Measurements from ENCODE around the gene MTA3. TPM values are rescaled to one million over a fixed set of nuclear protein-coding genes. Genes with fewer than 3 reads are reported as not detected.
A peak's percentile ranks its signal among the peaks of the same experiment; 100 is the strongest.

Gene MTA3
- total RNA-seq (ENCODE audit: unreplicated experiment): 105 TPM
- long read RNA-seq, transcript MTA3-205 (14 exons, 2,202 nt): major isoform, 5 of 18 reads
- long read RNA-seq, partial matches to known transcripts: 2 of 18 reads
- long read RNA-seq, other reads (novel, unspliced or antisense): 10 of 18 reads

GRCh38 chr2:42568401-42569115 lies at the start of gene MTA3:
TSS of gene MTA3 (plus strand) at chr2:42568632. CDS start at chr2:42568746, 114 bp downstream.
- peak within 1 kb of the TSS; percentile 94 for H3K4me3 Mint-ChIP-seq (ENCODE audit: unreplicated experiment)
- DNase-seq (ENCODE audit: low spot score): peak; percentile 69
- peaks cover 12% of the 10 kb centered on the region for H3K4me1 Mint-ChIP-seq (ENCODE audit: unreplicated experiment)
- TF ChIP-seq, protein P1, sequence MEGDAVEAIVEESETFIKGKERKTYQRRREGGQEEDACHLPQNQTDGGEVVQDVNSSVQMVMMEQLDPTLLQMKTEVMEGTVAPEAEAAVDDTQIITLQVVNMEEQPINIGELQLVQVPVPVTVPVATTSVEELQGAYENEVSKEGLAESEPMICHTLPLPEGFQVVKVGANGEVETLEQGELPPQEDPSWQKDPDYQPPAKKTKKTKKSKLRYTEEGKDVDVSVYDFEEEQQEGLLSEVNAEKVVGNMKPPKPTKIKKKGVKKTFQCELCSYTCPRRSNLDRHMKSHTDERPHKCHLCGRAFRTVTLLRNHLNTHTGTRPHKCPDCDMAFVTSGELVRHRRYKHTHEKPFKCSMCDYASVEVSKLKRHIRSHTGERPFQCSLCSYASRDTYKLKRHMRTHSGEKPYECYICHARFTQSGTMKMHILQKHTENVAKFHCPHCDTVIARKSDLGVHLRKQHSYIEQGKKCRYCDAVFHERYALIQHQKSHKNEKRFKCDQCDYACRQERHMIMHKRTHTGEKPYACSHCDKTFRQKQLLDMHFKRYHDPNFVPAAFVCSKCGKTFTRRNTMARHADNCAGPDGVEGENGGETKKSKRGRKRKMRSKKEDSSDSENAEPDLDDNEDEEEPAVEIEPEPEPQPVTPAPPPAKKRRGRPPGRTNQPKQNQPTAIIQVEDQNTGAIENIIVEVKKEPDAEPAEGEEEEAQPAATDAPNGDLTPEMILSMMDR (IDR thresholded peaks at IDR 0.05; ENCODE audit: unreplicated experiment): no peak
- peaks cover 9% of the 10 kb centered on the region for H3K36me3 Mint-ChIP-seq (ENCODE audit: low read depth, unreplicated experiment)
- no peaks in the 10 kb centered on the region for H3K27me3 Mint-ChIP-seq (ENCODE audit: unreplicated experiment)
- H3K9me3 Mint-ChIP-seq (ENCODE audit: unreplicated experiment): no peaks in the 10 kb centered on the region
- peak within 1 kb of the TSS; percentile 82 for H3K27ac Mint-ChIP-seq (ENCODE audit: unreplicated experiment)

DNA sequence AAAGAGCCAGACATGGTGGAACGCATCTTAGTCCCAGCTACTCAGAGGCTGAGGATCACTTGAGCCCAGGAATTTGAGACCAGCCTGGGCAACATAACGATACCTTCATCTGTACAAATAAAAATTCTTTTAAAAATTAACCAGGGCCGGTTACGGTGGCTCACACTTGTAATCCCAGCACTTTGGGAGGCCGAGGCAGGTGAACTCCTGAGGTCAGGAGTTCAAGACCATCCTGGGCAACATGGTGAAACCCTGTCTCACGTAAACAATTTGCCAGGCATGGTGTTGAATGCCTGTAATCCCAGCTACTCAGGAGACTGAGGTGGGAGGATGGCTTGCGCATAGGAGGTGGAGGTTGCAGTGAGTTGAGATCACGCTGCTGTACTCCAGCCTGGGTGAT lies 48.8 kb upstream of the MTA3 start:
- no peaks in the 10 kb centered on the region for H3K4me1 Mint-ChIP-seq (ENCODE audit: unreplicated experiment)
- TF ChIP-seq, protein P1 (IDR thresholded peaks at IDR 0.05; ENCODE audit: unreplicated experiment): no peak

DNA sequence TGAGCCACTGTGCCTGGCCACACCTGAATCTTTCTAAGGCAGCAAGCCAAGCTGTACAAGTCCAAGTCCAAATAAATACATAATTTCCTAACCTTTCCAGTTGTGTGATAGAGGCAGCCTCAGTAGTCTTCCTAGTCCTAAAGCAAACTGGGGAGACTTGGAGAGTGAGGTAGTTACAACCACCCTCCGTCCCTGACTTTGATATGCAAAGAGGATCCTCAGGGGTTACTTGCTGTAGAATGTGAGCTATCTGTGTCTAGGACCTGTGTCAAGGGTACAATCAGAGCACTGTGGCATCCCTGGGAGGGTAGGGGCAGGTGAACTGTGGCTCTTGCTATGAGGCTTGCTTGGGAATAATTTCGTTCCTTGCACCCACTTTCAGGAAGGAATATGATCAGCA lies 46.4 kb upstream of the MTA3 start:
- no peak for DNase-seq (ENCODE audit: low spot score)
- TF ChIP-seq, protein P1 (IDR thresholded peaks at IDR 0.05; ENCODE audit: unreplicated experiment): no peak
- Mint-ChIP-seq H3K9me3 (ENCODE audit: unreplicated experiment) (no peaks in the 10 kb centered on the region), H3K4me3 (ENCODE audit: unreplicated experiment) (no peak overlapping the region), H3K27ac (ENCODE audit: unreplicated experiment) (no peak overlapping the region), H3K27me3 (ENCODE audit: unreplicated experiment) (peaks cover 1% of the 10 kb centered on the region), H3K36me3 (ENCODE audit: low read depth, unreplicated experiment) (no peaks in the 10 kb centered on the region), H3K4me1 (ENCODE audit: unreplicated experiment) (no peaks in the 10 kb centered on the region)

More for the DNA sequence above, 48.8 kb upstream of the MTA3 start:
- H3K9me3 Mint-ChIP-seq (ENCODE audit: unreplicated experiment): no peaks in the 10 kb centered on the region
- H3K36me3 Mint-ChIP-seq (ENCODE audit: low read depth, unreplicated experiment): no peaks in the 10 kb centered on the region
- H3K4me3 Mint-ChIP-seq (ENCODE audit: unreplicated experiment): no peak overlapping the region
- H3K27me3 Mint-ChIP-seq (ENCODE audit: unreplicated experiment): peaks cover 1% of the 10 kb centered on the region
- no peak overlapping the region for H3K27ac Mint-ChIP-seq (ENCODE audit: unreplicated experiment)
- DNase-seq (ENCODE audit: low spot score): no peak

DNA sequence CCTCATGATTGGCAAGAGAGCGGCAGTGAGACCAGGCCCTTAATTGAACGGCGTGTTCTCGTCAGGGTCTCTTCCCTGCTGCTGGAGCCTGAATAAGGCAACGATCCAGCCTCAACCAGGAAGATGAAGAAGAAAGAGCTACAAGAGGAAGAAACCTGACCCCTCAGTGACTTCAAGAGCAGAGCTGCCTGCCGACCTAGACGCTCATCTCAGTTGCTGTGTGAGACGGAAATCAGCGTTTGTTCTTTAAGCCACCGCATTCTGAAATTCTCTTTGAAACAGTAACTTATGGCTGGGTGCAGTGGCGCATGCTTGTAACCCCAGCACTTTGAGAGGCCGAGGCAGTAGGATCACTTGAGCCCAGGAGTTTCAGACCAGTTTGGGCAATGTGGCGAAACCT lies 45.1 kb upstream of the MTA3 start:
- no peak overlapping the region for H3K27ac Mint-ChIP-seq (ENCODE audit: unreplicated experiment)
- H3K4me3 Mint-ChIP-seq (ENCODE audit: unreplicated experiment): no peak overlapping the region
- no peaks in the 10 kb centered on the region for H3K4me1 Mint-ChIP-seq (ENCODE audit: unreplicated experiment)
- H3K9me3 Mint-ChIP-seq (ENCODE audit: unreplicated experiment): no peaks in the 10 kb centered on the region
- H3K36me3 Mint-ChIP-seq (ENCODE audit: low read depth, unreplicated experiment): no peaks in the 10 kb centered on the region
- TF ChIP-seq, protein P1 (IDR thresholded peaks at IDR 0.05; ENCODE audit: unreplicated experiment): no peak
- DNase-seq (ENCODE audit: low spot score): no peak
- H3K27me3 Mint-ChIP-seq (ENCODE audit: unreplicated experiment): peaks cover 1% of the 10 kb centered on the region

DNA sequence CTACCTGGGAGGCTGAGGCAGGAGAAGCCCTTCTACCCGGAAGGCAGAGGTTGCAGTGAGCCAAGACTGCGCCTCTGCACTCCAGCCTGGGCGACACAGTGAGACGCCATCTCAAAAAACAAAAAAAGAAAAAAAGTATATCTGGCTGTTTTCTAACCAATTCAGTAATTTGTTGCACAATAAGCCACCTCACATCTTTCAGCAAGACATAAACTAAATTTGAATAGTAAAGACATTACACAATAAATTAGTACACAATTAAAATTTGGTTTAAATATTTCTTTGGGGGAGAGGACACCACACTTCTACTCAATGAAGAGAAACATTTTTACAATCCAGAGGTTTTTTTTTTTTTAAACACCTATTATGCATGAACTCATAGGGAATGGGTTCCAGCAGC lies 36.0 kb upstream of the MTA3 start:
- H3K4me1 Mint-ChIP-seq (ENCODE audit: unreplicated experiment): no peaks in the 10 kb centered on the region
- no peaks in the 10 kb centered on the region for H3K36me3 Mint-ChIP-seq (ENCODE audit: low read depth, unreplicated experiment)
- no peak overlapping the region for H3K27ac Mint-ChIP-seq (ENCODE audit: unreplicated experiment)
- no peak overlapping the region for H3K4me3 Mint-ChIP-seq (ENCODE audit: unreplicated experiment)
- no peak for DNase-seq (ENCODE audit: low spot score)
- no peaks in the 10 kb centered on the region for H3K9me3 Mint-ChIP-seq (ENCODE audit: unreplicated experiment)
- H3K27me3 Mint-ChIP-seq (ENCODE audit: unreplicated experiment): no peaks in the 10 kb centered on the region
- TF ChIP-seq, protein P1 (IDR thresholded peaks at IDR 0.05; ENCODE audit: unreplicated experiment): no peak
